Upper lobe of right lung (tissue), 1 donor: ENCODE data around the gene RAC3. TPM values are rescaled to one million over a fixed set of nuclear protein-coding genes. Genes with fewer than 3 reads are reported as not detected.

Source experiments
- ATAC-seq: fragments of 200-7000 bp; cut with Tn5 transposase; one replicate; pipeline ENCODE4 v1.9.1; 2020; ENCODE audit warnings: mild to moderate bottlenecking, moderate library complexity
- DNase-seq: peaks from one replicate; pipeline ENCODE4 v3.0.0-alpha.2; 2020
- H3K27ac ChIP-seq: fragments of 200-600 bp; one replicate; pipeline ENCODE4 v1.8.0; 2022
- H3K27me3 ChIP-seq: fragments of 200-600 bp; one replicate; pipeline ENCODE4 v1.8.0; 2022; ENCODE audit warnings: mild to moderate bottlenecking
- H3K36me3 ChIP-seq: fragments of 200-600 bp; one replicate; pipeline ENCODE4 v1.8.0; 2022
- H3K4me1 ChIP-seq: fragments of 200-600 bp; one replicate; pipeline ENCODE4 v1.8.0; 2022
- H3K4me3 ChIP-seq: fragments of 200-600 bp; one replicate; pipeline ENCODE4 v1.8.0; 2022; ENCODE audit warnings: mild to moderate bottlenecking
- H3K9me3 ChIP-seq: fragments of 200-600 bp; one replicate; pipeline ENCODE4 v1.8.0; 2022
- CTCF ChIP-seq: fragments of 200-600 bp; IDR thresholded peaks from one replicate; pipeline ENCODE4 v1.8.0; 2022; ENCODE audit warnings: antibody characterized with exemption
- intact Hi-C: fragments of 100-400 bp; cut with DNase I; formaldehyde crosslinking; loops from one replicate; pipeline ENCODE4 v1.11.0; 2022
- total RNA-seq: library from RNA; stranded (reverse); fragmentation: NEBNext Ultra II Directional; extraction: Animal tissue kit (Norgen Biotek cat#: 25700); gene quantifications from one replicate; pipeline ENCODE4 v1.2.1, GENCODE V29; 2021
- donor health status: DM: no; HTN: yes; CAD: no; lungs with severe emphysema.

RAC3 gene
- total RNA-seq, 1 donor from 2014 or later = 3.4 TPM

- H3K36me3 ChIP-seq = peaks cover 90% of the 10 kb centered on the region
- no peaks in the 10 kb centered on the region for H3K9me3 ChIP-seq
- no peaks in the 10 kb centered on the region for H3K27me3 ChIP-seq
- intact Hi-C loops = no loop called here
- no peak overlapping the region for H3K27ac ChIP-seq
- H3K4me3 ChIP-seq = no peak overlapping the region
- no peak for DNase-seq
- H3K4me1 ChIP-seq = no peaks in the 10 kb centered on the region
- TF ChIP-seq CTCF = no peak
- ATAC-seq = no peak
Observed at GRCh38 chr17:82082456-82082855, 51.0 kb downstream of the RAC3 start.

GRCh38 chr17:82083009-82083408, 51.5 kb downstream of the RAC3 start:
- no peak overlapping the region for H3K27ac ChIP-seq
- no peak for DNase-seq
- peaks cover 96% of the 10 kb centered on the region for H3K36me3 ChIP-seq
- H3K4me1 ChIP-seq = no peaks in the 10 kb centered on the region
- intact Hi-C loops = no loop called here
- no peaks in the 10 kb centered on the region for H3K9me3 ChIP-seq
- no peak for TF ChIP-seq CTCF
- ATAC-seq = no peak
- no peak overlapping the region for H3K4me3 ChIP-seq
- no peaks in the 10 kb centered on the region for H3K27me3 ChIP-seq

Other genes with a start within 250 kb of the RAC3 start
- gene GCGR, start 227.5 kb upstream of the RAC3 start, total RNA-seq = not detected
- gene MCRIP1, start 198.4 kb upstream of the RAC3 start, total RNA-seq = 72.8 TPM
- not detected for gene PPP1R27, start 196.6 kb upstream of the RAC3 start, total RNA-seq
- 462 TPM for gene P4HB, start 171.1 kb upstream of the RAC3 start, total RNA-seq
- 386 TPM for gene ARHGDIA, start 160.3 kb upstream of the RAC3 start, total RNA-seq
- 39.4 TPM for gene ALYREF, start 140.1 kb upstream of the RAC3 start, total RNA-seq
- gene ANAPC11, start 140.0 kb upstream of the RAC3 start, total RNA-seq = 91.0 TPM
- 0.55 TPM for gene NPB, start 129.4 kb upstream of the RAC3 start, total RNA-seq
- gene PCYT2, start 120.3 kb upstream of the RAC3 start, total RNA-seq = 46.1 TPM
- gene SIRT7, start 113.5 kb upstream of the RAC3 start, total RNA-seq = 27.5 TPM
- gene MAFG, start 103.9 kb upstream of the RAC3 start, total RNA-seq = 35.9 TPM
- gene PYCR1, start 94.4 kb upstream of the RAC3 start, total RNA-seq = 19.0 TPM
- not detected for gene MYADML2, start 84.4 kb upstream of the RAC3 start, total RNA-seq
- gene NOTUM, start 70.5 kb upstream of the RAC3 start, total RNA-seq = 6.1 TPM
- gene ASPSCR1, start 54.0 kb upstream of the RAC3 start, total RNA-seq = 50.3 TPM
- gene CENPX, start 8.8 kb upstream of the RAC3 start, total RNA-seq = 40.2 TPM
- gene LRRC45, start 8.4 kb upstream of the RAC3 start, total RNA-seq = 12.2 TPM
- 143 TPM for gene DCXR, start 6.0 kb downstream of the RAC3 start, total RNA-seq
- gene RFNG, start 20.1 kb downstream of the RAC3 start, total RNA-seq = 38.5 TPM
- gene GPS1, start 20.2 kb downstream of the RAC3 start, total RNA-seq = 78.0 TPM
- gene DUS1L, start 34.1 kb downstream of the RAC3 start, total RNA-seq = 82.4 TPM
- gene FASN, start 66.6 kb downstream of the RAC3 start, total RNA-seq = 432 TPM
- 50.5 TPM for gene CCDC57, start 181.2 kb downstream of the RAC3 start, total RNA-seq
- gene SLC16A3, start 197.4 kb downstream of the RAC3 start, total RNA-seq = 77.5 TPM
- gene CSNK1D, start 242.0 kb downstream of the RAC3 start, total RNA-seq = 150 TPM